GM19238 (cell line): ENCODE data around the gene ZBTB12.

Experiments
- DNase-seq: peaks from one replicate; pipeline ENCODE4 v3.0.0; 2011; ENCODE audit warnings: low spot score; ENCODE audit not compliant: insufficient read length

The ZBTB12 gene

DNA sequence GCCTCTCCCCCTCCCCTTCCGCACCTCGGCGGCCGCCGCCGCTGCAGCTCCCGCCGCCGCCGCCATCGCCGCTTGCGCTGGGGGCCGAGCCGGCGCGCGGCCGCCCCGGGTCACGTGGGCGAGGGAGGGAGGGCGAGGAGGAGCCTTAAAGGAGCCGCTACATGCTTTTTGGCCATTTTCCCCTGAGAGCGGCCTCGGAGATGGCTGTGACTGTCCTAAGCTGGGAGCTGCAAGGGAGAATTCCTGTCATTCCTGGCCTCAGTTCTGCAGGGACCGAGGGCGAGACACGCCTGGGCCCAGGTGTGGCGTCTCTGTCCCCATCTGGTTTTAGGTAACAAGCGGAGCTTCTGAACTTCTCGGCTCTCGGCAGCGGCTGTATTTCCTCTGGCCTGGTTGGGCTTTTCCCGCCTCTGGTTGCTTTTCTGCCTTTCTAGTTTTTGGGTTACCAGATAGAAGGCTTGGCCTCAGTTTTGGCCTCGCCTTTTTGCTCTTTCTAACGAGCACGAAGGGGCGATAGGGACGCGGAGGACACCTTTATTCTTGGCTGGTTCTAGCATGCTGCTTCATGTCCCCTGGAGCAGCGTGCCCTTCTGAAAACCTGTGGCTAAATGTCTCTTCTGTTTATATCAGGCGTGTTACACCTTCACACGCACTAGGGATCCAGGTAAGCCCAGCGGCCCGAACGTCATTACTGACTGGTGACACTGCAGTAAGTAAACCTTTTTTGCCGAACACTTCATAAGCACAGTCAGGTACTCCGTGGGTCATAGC is 4.1 kb downstream of the ZBTB12 start, which contains the start of gene EHMT2:
TSS of gene EHMT2 (minus strand) at position 87 of the 771 bp plus-strand sequence. CDS start at position 66, 21 bp downstream.
- peak; percentile 96 for DNase-seq

DNA sequence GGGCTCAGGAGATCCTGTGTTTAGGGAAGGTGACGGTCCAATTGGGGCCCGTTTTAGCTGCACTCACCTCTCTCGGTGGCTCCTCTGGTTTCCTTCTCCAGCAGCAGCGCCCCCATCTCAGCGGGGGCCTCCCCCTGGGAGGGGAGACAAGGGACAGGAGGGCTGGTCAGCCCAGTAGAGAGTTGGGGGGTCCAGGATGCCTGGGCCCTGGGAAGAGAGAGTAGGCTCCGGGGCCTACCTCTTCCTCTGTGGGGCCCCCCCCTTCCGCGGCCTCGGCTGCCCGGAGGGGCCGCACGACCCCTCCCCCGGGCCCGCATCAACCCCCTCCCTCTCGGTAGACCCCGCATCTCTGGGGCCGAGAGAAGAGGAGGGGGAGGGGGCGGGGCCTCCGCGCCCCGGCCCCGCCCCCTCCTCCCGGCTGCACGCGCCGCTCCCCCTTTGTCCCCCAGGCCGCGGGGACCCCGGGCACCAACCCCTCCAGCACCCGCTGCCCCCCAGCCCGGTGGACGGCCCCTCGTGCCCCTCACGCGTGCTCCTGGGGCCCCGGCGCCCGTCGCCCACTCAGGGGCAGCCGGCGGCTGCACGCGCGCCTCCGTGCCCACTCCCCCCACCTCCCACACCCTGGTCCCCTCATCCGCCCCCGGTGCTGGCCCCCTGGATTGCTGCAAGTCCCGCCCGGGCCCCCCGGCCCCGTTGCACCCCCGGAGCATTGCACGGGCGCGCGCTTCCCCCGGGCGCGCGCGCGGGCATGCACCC is 4.9 kb downstream of the ZBTB12 start:
- no peak for DNase-seq

DNA sequence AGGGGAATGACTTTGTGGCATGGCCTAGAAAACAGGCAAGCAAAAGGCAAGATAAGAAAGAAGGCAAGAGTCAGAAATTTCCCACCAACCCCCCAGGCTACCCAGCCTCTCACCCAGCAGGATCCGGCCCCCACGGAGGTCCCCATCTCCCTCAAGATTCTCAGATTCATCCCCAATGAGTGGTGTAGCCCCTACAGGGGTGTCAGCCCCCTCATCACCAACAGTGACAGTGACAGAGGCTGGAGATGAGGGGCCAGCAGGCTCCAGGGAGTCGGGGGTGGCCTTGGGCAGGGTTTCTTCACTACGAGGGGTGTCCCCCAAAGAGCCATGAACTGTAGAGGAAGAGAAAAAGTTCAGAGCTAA is 5.4 kb downstream of the ZBTB12 start:
- DNase-seq = no peak

DNA sequence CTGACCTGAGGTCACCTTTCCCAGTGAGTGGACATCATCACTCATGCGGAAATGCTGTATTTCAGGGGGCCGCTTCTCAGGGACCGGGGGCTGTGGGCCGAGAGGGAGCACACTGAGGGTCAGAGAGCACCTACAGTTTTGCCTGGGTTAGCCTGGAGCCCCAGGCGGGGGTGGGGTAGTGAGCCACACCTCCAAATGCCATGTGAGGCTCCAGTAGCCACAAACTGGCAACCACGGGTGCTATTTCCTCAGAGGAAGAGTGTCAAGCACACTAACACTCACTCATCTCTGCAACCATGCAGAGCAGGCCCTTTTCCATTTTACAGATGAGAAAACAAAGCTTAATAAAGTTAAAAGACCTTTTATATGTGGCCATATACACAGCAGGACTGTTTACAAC is 9.1 kb downstream of the ZBTB12 start:
- DNase-seq = no peak

DNA sequence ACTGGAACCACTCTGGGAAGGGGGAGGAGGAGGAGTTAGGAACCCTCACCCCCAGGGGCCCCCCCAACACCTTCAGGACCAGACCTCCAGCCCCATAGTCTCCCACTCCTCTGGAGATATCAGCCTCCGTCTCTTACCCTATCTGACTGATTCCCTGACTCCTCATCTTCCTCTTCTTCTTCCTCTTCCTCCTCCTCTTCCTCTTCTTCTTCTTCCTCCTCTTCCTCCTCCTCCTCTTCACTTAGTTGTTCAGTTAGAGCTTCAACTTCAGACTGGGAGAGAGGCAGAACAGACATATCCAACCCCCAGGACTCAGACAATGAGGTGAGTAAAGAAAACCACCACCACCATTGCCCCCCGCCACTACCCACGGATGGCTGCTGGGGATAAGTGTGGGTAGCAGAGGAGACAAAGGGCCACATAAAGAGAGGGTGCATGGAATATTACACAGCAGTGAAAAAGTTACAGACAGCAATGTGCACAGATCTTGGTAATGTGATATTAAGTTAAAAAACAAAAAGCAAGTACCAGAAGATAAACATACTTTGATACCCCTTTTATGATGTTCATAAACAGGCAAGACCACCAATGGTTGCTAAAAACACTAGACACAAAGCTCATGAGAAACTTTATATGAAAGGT is 12.4 kb downstream of the ZBTB12 start:
- DNase-seq = no peak

DNA sequence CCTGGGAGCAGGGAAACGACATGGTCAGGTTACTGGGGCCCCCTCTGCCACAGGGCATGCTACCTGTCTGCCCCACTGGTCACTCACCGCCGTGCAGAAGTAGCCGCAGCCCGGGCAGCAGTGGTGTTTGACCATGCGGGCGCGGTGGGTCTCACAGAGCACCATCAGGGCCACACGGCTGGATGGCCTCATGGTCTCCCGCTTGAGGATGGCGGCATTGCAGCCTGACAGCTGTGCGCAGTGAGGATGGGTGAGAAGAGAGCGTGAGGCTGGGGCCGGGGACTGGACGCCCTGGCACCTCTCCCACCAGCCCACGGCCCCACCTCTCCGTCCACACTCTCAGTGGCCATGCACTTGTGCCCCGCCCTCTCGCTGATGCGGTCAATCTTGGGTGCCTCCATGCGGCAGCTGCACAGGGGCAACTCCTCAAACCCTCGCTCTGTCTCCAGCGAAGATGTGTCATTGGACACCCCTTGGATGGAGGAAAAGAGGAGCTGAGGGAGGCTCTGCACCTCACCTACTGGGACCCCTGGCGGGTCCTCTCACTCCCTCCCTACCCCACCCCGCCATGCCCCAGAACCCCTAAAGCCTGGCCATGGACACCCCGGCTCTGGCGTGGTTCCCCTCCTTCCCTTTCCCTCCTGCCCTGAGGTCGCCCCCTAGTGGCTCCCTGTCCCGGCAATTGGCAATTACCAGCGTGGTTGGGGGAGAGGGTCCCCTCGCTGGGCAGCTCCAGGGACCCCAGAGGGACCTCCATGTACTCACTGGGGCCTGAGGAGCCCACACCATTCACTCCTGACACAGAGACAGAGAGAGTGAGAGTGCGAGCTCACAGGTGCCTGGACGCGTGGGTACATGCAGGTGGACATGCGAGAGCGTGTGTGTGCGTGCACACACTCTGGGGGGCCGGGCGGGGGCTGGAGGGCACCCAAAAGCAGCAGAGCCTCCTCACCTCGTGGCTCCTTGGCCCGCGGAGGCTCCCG is 13.3 kb downstream of the ZBTB12 start:
- peak; percentile 51 for DNase-seq

- DNase-seq = no peak
Measured at GRCh38 chr6:31887173-31888007, 14.5 kb downstream of the ZBTB12 start.

- DNase-seq = no peak
Measured at GRCh38 chr6:31886541-31886991, 15.3 kb downstream of the ZBTB12 start.

- no peak for DNase-seq
Measured at GRCh38 chr6:31884528-31885035, 17.3 kb downstream of the ZBTB12 start.

DNA sequence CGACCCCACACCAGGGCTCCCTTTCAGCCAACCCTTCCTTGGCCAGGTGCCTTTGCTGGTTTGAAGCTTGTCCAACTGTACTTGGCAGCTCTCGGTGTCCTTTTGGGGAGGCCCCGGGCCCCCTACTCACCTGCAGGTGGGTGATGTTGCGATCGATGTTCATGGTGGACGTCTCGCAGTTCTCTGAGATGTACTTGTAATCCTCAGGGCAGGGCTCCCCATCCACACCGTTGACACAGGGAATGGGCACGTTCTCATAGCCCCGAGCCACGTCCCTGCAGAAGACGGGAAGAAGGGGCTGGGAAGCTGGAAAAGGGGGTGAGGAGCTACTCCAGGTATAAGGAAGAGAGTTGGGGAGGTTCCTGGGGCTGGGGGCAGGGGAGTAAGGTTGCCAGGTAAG is 18.2 kb downstream of the ZBTB12 start:
- DNase-seq = no peak

GRCh38 chr6:31882344-31882743 is 19.5 kb downstream of the ZBTB12 start:
- no peak for DNase-seq

DNA sequence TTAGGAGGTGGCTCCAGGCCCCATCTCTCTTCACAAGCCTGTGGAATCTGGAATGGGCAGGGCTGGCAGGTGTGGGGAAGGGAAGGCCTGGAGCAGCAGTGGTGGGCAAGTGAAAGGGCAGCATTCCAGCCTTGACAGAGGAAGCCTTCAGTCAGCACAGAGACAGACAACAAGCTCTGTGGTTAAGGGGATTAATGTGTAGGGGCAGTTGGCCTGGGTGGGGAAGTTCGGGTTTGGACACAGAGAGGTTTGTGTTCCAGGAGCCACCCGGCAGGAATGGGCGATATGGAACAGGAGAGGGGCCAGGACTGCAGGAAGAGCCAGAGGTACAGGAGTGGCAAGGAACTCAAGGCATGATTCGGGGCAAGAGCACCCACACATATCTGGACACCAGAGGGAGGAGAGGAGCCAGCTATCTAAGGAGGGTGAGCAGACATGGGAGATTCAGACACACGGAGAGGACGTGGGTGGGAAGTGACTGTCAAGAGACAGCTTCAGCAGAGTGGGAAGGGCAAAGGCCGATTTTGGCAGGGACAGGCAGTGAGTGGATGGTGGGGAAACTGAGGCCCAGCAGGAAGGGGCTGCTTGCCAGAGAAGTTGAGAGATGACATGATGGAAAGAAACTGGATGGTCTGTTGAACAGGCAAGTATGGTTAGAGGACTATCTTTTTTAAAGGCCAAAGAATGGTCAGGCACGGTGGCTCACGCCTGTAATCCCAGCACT is 20.6 kb downstream of the ZBTB12 start:
- DNase-seq = no peak

GRCh38 chr6:31880616-31881015 is 21.3 kb downstream of the ZBTB12 start:
- no peak for DNase-seq

DNA sequence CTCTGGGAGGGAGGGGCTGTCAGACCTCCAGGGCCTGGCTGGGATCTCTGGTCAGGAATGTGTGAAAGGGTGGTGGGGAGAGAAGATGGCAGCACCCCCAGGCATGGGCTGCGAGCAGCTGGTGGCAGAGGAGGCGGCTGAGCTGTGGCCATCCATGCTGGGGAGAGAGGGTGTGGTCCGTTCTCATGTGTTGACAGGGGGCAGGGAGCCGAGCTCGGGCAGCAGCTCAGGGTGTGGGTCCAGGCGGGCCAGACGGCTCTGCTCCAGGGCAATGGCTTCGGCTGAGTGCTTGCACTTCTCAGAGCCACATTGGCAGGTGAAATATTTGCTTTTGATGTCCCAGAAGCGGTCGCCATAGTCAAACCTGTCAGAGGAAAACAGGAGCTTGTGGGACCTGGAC is 22.0 kb downstream of the ZBTB12 start:
- DNase-seq = no peak

- DNase-seq = no peak
Measured at GRCh38 chr6:31879143-31879542, 22.7 kb downstream of the ZBTB12 start.

DNA sequence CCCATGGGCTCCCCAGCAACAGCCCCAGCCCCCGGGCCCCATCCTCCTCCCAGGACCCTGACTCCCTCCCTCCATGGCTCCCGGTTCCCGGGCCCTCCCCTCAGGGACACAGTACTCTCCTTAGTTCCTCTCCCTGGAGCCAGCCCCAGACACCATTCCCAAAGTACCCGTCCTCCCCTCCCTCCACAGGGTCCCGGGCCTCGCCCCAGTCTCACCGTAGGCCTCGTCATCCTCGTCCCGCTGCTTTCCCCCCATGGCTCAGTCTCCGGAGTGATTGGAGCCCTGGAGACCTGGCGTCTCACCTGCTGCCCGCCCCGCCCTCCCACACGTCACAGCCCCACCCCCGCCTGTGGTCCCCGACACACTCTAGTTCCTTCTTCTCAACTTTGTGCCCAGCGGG is 23.2 kb downstream of the ZBTB12 start, which contains the start of gene SLC44A4:
TSS of gene SLC44A4 (minus strand) at position 272 of the 400 bp plus-strand sequence. CDS start at position 255, 17 bp downstream.
- no peak for DNase-seq

GRCh38 chr6:31878222-31878621 is 23.7 kb downstream of the ZBTB12 start:
- no peak for DNase-seq

DNA sequence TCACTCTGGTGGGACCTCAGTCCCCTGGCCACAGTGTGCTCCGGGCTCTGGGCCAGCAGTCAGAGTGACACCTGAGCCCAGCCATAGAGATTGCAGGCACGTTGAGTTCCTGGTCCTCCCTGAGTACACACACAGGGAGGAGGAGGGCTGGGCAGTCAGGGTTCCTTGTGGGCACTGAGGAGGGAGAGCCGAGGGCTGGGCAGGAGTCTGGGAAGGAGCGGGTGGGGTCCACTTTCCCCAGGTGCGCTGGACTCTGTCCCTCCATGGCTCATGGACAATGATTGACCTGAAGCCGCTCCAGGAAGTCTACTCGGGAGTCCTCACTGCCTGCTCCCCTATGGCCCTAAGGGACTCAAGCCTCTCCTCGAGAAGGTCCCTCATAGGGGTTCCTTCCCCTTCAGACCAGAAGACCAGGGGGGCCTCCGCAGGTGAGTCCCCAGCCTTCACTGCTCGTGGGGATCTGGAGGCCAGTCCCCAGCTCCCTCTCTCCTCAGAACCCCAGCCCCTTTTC is 24.2 kb downstream of the ZBTB12 start:
- no peak for DNase-seq

DNA sequence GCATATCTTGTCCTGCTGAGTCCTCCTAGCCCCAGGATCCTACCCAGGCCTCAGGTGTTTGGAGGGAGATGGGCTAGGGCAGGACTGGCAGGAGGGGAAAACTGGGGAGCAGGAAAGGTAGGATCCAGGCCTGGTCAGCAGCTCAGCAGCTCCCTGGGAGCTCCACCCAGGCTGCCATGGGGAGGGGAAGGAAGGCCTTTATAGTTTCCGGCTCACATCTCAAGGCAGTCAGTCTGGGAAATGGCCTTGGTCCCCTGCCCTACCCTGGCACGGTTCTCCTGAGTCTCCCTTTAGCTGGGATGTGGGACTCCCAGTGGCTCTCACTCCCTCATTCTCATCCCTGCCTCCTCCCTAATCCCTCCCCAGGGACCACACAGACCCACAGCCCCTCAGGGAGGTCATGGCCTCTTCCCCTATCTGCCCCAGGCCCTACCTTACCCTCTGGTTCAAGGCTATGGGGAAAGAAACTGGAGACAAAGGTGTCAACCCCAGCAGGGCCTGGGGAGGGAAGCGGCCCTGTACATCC is 24.7 kb downstream of the ZBTB12 start:
- no peak for DNase-seq
